Karpas-422 (cell line): Measurements from ENCODE around the gene CD101. TPM values are rescaled to one million over a fixed set of nuclear protein-coding genes. Genes with fewer than 3 reads are reported as not detected.

ENCODE experiments used
- DNase-seq: peaks from one replicate; pipeline ENCODE4 v3.0.0-alpha.2; 2015
- H2AFZ ChIP-seq: fragments of 200-600 bp; sonication (generic); 2 replicates; pipeline ENCODE4 v1.6.1; 2014; ENCODE audit warnings: antibody characterized with exemption, low read length, mixed read lengths
- H3K27ac ChIP-seq: fragments of 200-600 bp; sonication (generic); 2 replicates; pipeline ENCODE4 v1.5.1; 2014; ENCODE audit warnings: mild to moderate bottlenecking, low read length, moderate library complexity
- H3K27me3 ChIP-seq: fragments of 200-600 bp; sonication (generic); 2 replicates; pipeline ENCODE4 v1.6.1; 2014; ENCODE audit warnings: low read length, mixed read lengths
- H3K36me3 ChIP-seq: fragments of 200-600 bp; sonication (generic); 2 replicates; pipeline ENCODE4 v1.6.1; 2014; ENCODE audit warnings: low read length, mixed read lengths; ENCODE audit not compliant: insufficient read depth
- H3K4me1 ChIP-seq: fragments of 200-600 bp; sonication (generic); 2 replicates; pipeline ENCODE4 v1.6.1; 2014; ENCODE audit warnings: mild to moderate bottlenecking, low read length, mixed read lengths
- H3K4me2 ChIP-seq: fragments of 200-600 bp; sonication (generic); 2 replicates; pipeline ENCODE4 v1.6.1; 2014; ENCODE audit warnings: low read length, low read depth, mild to moderate bottlenecking; ENCODE audit not compliant: poor library complexity, severe bottlenecking
- H3K4me3 ChIP-seq: fragments of 200-600 bp; sonication (generic); 2 replicates; pipeline ENCODE4 v1.5.1; 2014; ENCODE audit warnings: mild to moderate bottlenecking, antibody characterized with exemption, low read length, mixed read lengths
- H3K79me2 ChIP-seq: fragments of 200-600 bp; sonication (generic); 2 replicates; pipeline ENCODE4 v1.6.1; 2014; ENCODE audit warnings: mild to moderate bottlenecking, low read length, mixed read lengths
- H3K9ac ChIP-seq: fragments of 200-600 bp; sonication (generic); 2 replicates; pipeline ENCODE4 v1.6.0; 2014; ENCODE audit warnings: low read length
- H3K9me2 ChIP-seq: fragments of 200-600 bp; sonication (generic), shearing (Covaris generic); replicated peaks from 2 replicates; pipeline ENCODE4 v1.6.0; 2014; ENCODE audit warnings: mild to moderate bottlenecking, low read length, moderate library complexity; ENCODE audit not compliant: insufficient read depth
- H3K9me3 ChIP-seq: fragments of 300-700, 200-600 bp; sonication (generic); 2 replicates; pipeline ENCODE4 v1.6.1; 2014; ENCODE audit warnings: low read length, mixed read lengths
- H4K20me1 ChIP-seq: fragments of 200-600 bp; sonication (generic); 2 replicates; pipeline ENCODE4 v1.6.1; 2014; ENCODE audit warnings: mild to moderate bottlenecking, antibody characterized with exemption, low read length, low read depth; ENCODE audit not compliant: insufficient read depth
- small RNA-seq: library from RNA; depleted of rRNA; stranded (forward); fragments of <200 nt; gene quantifications from one replicate; pipeline ENCODE3, GENCODE V24; 2014
- total RNA-seq: library from RNA; depleted of rRNA; stranded (reverse); fragments of >200 nt; shearing (Covaris generic); gene quantifications from 2 replicates; pipeline ENCODE4 v1.2.3, GENCODE V29; 2014; ENCODE audit warnings: low replicate concordance; rRNA removed

CD101 gene
- total RNA-seq, 1 experiment from 2014 or later: not detected

GRCh38 chr1:117084231-117084630 lies 82.7 kb downstream of the CD101 start:
- DNase-seq: no peak
- Histone ChIP-seq H3K9ac (no peak overlapping the region), H3K36me3 (peaks cover 67% of the 10 kb centered on the region)

More at GRCh38 chr1:117084231-117084630, 82.7 kb downstream of the CD101 start:
- H3K79me2 ChIP-seq: no peaks in the 10 kb centered on the region
- no peak overlapping the region for H3K4me2 ChIP-seq
- H2AFZ ChIP-seq: no peak overlapping the region
- H3K27me3 ChIP-seq: no peaks in the 10 kb centered on the region
- H4K20me1 ChIP-seq: no peaks in the 10 kb centered on the region
- H3K9me2 ChIP-seq: no peaks in the 10 kb centered on the region
- H3K9me3 ChIP-seq: no peaks in the 10 kb centered on the region
- H3K4me3 ChIP-seq: no peak overlapping the region
- no peak overlapping the region for H3K27ac ChIP-seq
- H3K4me1 ChIP-seq: peaks cover 6% of the 10 kb centered on the region

Small RNA genes lying within 50 kb of the gene (small RNA-seq; reads per million reads assigned to genes)
- gene RNA5SP55: 0.12 reads per million

Other genes with a start within 250 kb of the CD101 start
- gene CD2, start 247.3 kb upstream of the CD101 start, total RNA-seq: not detected in 2 replicates
- gene PTGFRN, start 91.8 kb upstream of the CD101 start, total RNA-seq: not detected in 2 replicates
- gene TTF2, start 58.6 kb downstream of the CD101 start, total RNA-seq: 29.5 and 49.5 TPM in 2 replicates
- not detected in 2 replicates for gene TRIM45, start 120.0 kb downstream of the CD101 start, total RNA-seq
- gene VTCN1, start 209.2 kb downstream of the CD101 start, total RNA-seq: not detected in 2 replicates